GM19099 (cell line): Measurements from ENCODE around the gene ZFP69B.

Source experiments
- POLR2A ChIP-seq: IDR thresholded peaks from 3 replicates; pipeline ENCODE4 v1.6.1; 2011; ENCODE audit warnings: low read depth; ENCODE audit not compliant: insufficient read length; ENCODE audit errors: extremely low read depth

ZFP69B gene

DNA sequence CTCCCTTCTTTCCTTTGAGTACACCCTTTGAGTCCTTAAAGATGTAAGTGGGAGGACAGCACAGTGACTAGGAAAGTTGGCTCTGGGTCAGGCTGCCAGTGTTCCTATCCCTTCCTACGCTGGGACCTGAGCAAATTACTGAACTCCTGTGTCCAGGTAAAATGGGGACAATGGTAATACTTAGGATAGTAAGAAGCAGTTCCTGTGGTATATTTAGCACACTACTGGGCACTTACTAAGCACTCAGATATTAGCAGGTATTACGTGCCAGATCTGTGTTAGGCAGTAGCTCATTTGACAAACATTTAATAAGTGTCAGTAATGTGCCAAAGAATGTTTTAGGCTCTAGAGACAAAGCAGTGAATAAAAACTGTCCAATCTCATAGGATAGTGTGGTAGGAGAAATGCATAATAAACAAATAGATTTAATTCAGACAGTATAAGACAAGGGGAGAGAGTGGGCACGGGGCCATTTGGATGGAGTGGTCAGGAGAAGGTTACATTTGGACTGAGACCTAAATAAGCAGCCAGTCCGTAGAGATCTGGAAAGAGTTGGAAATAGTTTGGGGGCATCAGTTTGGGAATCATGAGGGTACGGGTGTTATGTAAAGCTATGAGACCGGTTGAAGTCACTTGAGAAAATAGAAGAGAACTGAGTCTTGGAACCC lies 26.2 kb upstream of the ZFP69B start:
- no peak for TF ChIP-seq POLR2A

- no peak for TF ChIP-seq POLR2A
Measured at GRCh38 chr1:40425198-40425597, 25.1 kb upstream of the ZFP69B start.

GRCh38 chr1:40431385-40431784 lies 18.9 kb upstream of the ZFP69B start:
- no peak for TF ChIP-seq POLR2A

DNA sequence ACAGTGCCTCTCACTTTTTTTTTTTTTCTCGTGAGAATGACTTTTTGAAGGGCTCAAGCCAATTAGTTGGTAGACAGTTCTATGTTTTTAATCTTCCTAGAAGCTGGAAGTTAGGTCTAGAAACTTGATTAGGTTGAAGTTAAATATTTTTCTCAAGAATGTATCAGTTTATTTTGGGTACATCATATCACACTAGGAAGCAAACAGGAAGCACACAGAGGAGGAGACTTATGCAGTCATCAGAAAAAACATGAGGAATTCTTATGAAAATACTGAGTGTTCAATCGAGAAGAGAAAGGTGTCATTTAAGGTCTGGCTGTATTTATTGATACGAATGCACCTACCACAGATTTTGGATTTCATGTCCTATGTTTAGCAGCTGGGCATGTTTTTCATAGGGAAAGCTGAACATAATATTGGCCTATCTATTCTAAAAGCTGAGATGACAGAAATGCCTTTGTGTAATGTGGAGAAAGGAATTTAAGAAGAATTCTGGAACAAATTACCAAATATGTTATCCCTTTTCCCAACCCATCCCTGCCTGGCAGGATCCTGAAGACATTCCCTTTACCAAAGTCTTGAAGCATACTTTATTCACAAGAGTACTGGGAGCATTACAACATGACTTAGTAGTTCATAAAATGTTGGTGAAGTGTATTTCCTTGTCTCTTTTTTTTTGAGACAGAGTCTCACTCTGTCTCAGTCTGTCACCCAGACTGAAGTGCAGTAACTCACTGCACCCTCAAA lies 17.5 kb upstream of the ZFP69B start:
- TF ChIP-seq POLR2A = no peak

- TF ChIP-seq POLR2A = no peak
Measured at GRCh38 chr1:40435471-40435870, 14.8 kb upstream of the ZFP69B start.

DNA sequence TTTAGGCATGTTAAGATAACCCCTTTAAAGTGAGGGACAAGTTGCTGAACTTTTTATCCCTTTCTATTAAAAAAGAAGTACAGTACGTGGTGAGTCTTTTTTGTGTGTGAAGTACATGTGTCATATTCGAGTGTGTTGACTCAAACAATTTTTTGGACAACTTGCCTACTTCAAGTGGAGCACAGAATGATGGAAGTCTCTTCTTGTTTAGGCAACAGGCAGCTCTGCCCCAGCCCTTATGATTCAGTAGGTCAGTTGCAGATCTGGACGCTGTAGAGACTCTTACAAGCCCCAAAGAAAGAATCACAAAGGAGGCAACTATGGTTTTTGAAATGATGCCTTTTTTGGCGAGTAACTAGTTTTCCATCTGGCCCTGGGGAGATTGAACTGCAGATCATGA lies 14.4 kb upstream of the ZFP69B start:
- no peak for TF ChIP-seq POLR2A

GRCh38 chr1:40438391-40439015 lies 11.8 kb upstream of the ZFP69B start:
- TF ChIP-seq POLR2A = no peak

DNA sequence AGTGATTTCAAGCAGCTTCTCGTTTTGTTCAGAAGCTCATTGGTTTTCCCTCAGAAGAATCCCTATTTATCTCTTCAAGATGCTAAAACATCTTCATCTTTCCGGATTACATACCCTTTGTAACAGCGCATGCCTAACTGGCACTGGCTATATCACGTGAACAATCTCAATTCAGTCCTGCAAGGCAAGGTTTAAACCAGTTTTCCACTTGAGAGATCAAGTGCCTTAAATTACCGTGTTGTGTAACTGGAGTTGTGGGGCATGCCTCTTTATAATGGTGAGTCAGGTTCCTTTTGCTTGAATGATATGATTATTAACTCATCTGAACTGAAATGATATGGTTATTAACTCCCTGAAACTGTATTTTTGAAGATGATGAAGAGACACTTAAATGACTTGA lies 11.0 kb upstream of the ZFP69B start:
- no peak for TF ChIP-seq POLR2A

DNA sequence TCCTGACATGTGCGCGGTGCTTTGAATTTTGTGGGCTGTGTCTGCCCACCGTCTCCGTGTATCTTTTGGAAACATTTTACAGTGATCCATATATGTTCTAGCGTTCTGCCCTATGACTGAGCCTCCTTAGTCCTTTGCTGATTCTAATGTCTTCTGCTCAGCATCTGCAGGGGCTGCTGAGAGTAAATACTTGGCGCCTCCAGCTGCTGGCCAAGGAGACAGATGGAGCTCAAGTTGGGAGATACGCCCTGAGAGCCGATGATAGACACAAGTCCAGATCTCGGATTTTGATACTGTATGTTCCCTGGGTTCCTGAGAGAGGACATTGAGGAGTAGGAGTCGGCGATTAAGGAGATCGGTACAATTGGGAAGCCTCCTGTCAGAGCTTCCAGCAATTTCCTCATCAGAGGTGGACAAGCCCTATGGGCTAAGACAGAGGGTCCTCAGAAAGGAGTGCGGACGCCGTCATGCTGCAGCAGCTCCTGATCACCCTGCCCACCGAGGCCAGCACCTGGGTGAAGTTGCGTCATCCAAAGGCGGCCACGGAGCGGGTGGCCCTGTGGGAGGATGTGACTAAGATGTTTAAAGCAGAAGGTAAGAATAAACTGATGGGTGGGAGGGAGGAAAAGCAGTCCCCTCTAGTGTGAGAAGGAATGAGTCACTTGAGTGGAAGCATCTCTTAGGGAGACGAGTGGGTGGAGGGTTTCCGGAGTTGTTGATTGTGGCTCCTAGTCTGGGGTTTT lies 390 bp downstream of the ZFP69B start:
- TF ChIP-seq POLR2A = peak; percentile 53

- TF ChIP-seq POLR2A = no peak
Measured at GRCh38 chr1:40451238-40451585, 936 bp downstream of the ZFP69B start.

DNA sequence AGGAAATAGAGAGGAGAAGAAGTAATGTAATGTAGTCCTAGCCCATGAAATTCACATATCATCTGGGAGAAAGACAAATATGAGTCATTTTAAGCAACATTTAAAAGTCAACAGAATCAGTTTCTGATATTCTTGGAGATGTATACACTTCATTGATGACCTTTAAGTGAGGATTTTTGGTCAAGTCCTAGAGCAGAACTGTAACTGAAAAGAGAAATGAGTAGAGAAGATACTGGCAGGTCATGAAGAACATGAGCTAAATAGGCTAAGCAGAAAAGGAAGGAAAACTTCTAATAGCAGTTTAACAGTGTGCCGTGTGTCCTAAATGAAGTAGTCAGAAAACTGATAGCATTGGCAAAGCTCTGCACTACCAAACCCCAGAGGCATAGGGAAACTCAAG lies 4.6 kb downstream of the ZFP69B start:
- TF ChIP-seq POLR2A = no peak

DNA sequence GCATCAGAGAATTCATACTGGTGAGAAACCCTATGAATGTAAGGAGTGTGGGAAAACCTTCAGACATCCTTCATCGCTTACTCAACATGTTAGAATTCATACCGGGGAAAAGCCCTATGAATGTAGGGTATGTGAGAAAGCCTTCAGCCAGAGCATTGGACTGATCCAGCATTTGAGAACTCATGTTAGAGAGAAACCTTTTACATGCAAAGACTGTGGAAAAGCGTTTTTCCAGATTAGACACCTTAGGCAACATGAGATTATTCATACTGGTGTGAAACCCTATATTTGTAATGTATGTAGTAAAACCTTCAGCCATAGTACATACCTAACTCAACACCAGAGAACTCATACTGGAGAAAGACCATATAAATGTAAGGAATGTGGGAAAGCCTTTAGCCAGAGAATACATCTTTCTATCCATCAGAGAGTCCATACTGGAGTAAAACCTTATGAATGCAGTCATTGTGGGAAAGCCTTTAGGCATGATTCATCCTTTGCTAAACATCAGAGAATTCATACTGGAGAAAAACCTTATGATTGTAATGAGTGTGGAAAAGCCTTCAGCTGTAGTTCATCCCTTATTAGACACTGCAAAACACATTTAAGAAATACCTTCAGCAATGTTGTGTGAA lies 12.8 kb downstream of the ZFP69B start:
- no peak for TF ChIP-seq POLR2A

DNA sequence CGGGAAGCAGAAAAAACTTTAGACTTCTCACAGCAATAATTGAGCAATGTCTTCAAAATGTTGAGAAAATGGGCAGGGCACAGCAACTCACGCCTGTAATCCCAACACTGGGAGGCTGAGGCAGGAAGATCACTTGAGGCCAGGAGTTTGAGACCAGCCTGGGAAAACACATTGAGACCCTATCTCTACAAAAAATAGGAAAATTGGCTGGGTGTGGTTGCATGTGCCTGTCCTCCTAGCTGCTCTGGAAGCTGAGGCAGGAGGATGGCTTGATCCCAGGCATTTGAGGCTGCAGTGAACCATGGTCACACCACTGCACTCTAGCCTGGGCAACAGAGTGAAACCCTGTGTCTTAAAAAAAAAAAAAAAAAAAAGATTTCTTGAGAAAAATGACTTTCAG lies 19.1 kb downstream of the ZFP69B start:
- TF ChIP-seq POLR2A = no peak

- no peak for TF ChIP-seq POLR2A
Measured at GRCh38 chr1:40475268-40475667, 25.0 kb downstream of the ZFP69B start.
